Calu3 (cell line): Measurements from ENCODE around the gene MACF1. TPM values are rescaled to one million over a fixed set of nuclear protein-coding genes. Genes with fewer than 3 reads are reported as not detected.
A peak's percentile ranks its signal among the peaks of the same experiment; 100 is the strongest.

Experiments
- BruUV-seq: library from RNA; stranded (reverse); fragments of 400-500 nt; replicated peaks from 2 replicates; lab custom pipeline; 2021; lab: Mats Ljungman, UMichigan
- CTCF ChIA-PET: fragments of 300-600 bp; sonication (Branson Sonifier 250); formaldehyde crosslinking; loops from one replicate; lab custom pipeline; 2022; ENCODE audit warnings: antibody characterized with exemption; lab: Charles Lee
- DNase-seq: peaks from one replicate; pipeline ENCODE4 v3.0.0; 2022
- H3K27ac Mint-ChIP-seq: one replicate; pipeline ENCODE4 v1.8.0; 2022; ENCODE audit warnings: mixed read lengths; ENCODE audit not compliant: unreplicated experiment
- H3K27me3 Mint-ChIP-seq: one replicate; pipeline ENCODE4 v1.8.0; 2022; ENCODE audit warnings: mixed read lengths; ENCODE audit not compliant: unreplicated experiment
- H3K36me3 Mint-ChIP-seq: one replicate; pipeline ENCODE4 v1.8.0; 2022; ENCODE audit warnings: mild to moderate bottlenecking, moderate library complexity, mixed read lengths; ENCODE audit not compliant: insufficient read depth, unreplicated experiment
- H3K4me1 Mint-ChIP-seq: one replicate; pipeline ENCODE4 v1.8.0; 2022; ENCODE audit warnings: mild to moderate bottlenecking, low read depth, mixed read lengths; ENCODE audit not compliant: unreplicated experiment
- H3K4me3 Mint-ChIP-seq: one replicate; pipeline ENCODE4 v1.8.0; 2022; ENCODE audit warnings: mild to moderate bottlenecking, low read depth, moderate library complexity, mixed read lengths; ENCODE audit not compliant: unreplicated experiment
- H3K9me3 Mint-ChIP-seq: one replicate; pipeline ENCODE4 v1.8.0; 2022; ENCODE audit warnings: low read depth, mixed read lengths; ENCODE audit not compliant: unreplicated experiment
- CTCF ChIP-seq: fragments of 200-600 bp; IDR thresholded peaks from one replicate; pipeline ENCODE4 v1.8.0; 2022; ENCODE audit warnings: antibody characterized with exemption; ENCODE audit not compliant: unreplicated experiment
- intact Hi-C: fragments of 100-400 bp; cut with micrococcal nuclease; formaldehyde crosslinking; loops from one replicate; pipeline ENCODE4 v1.10.0; 2022; ENCODE audit not compliant: unreplicated experiment
- total RNA-seq: library from RNA; stranded (reverse); gene quantifications from 2 replicates; pipeline ENCODE4 v1.2.3, GENCODE V29; 2022

Gene MACF1
- total RNA-seq, 1 experiment from 2014 or later = 705 TPM

GRCh38 chr1:39427912-39428311, 223.4 kb downstream of the MACF1 start:
- H3K4me3 Mint-ChIP-seq = no peak overlapping the region
- no peaks in the 10 kb centered on the region for H3K9me3 Mint-ChIP-seq
- DNase-seq = no peak
- no peak overlapping the region for H3K27ac Mint-ChIP-seq
- no peak for TF ChIP-seq CTCF
- peaks cover 98% of the 10 kb centered on the region for H3K36me3 Mint-ChIP-seq
- no peaks in the 10 kb centered on the region for H3K27me3 Mint-ChIP-seq
- intact Hi-C loops = no loop called here
- TSS peak; percentile 4 for BruUV-seq
- peaks cover 65% of the 10 kb centered on the region for H3K4me1 Mint-ChIP-seq
- CTCF ChIA-PET = no interaction called here

GRCh38 chr1:39431927-39432326, 227.4 kb downstream of the MACF1 start:
- intact Hi-C loops = no loop called here
- no peak for DNase-seq
- no peaks in the 10 kb centered on the region for H3K27me3 Mint-ChIP-seq
- peaks cover 97% of the 10 kb centered on the region for H3K36me3 Mint-ChIP-seq
- TF ChIP-seq CTCF = no peak
- CTCF ChIA-PET = no interaction called here
- peak overlapping the region; percentile 21 for H3K4me3 Mint-ChIP-seq
- peak overlapping the region; percentile 47 for H3K27ac Mint-ChIP-seq
- no peaks in the 10 kb centered on the region for H3K9me3 Mint-ChIP-seq
- no TSS peak for BruUV-seq
- H3K4me1 Mint-ChIP-seq = peaks cover 61% of the 10 kb centered on the region

- no TSS peak for BruUV-seq
- intact Hi-C loops = no loop called here
- H3K36me3 Mint-ChIP-seq = peaks cover 97% of the 10 kb centered on the region
- peak overlapping the region; percentile 18 for H3K4me3 Mint-ChIP-seq
- no peaks in the 10 kb centered on the region for H3K27me3 Mint-ChIP-seq
- DNase-seq = no peak
- CTCF ChIA-PET = interaction anchor here (0.6 to 3.1 kb wide), 5 partner anchors 8 to 247 kb away, joined by 3 to 10 read pairs (median 8); no protein-coding TSS in a partner anchor
- H3K9me3 Mint-ChIP-seq = no peaks in the 10 kb centered on the region
- H3K27ac Mint-ChIP-seq = peak overlapping the region; percentile 76
- peaks cover 53% of the 10 kb centered on the region for H3K4me1 Mint-ChIP-seq
- no peak for TF ChIP-seq CTCF
Observed at GRCh38 chr1:39434797-39435395, 230.4 kb downstream of the MACF1 start.

GRCh38 chr1:39435597-39435996, 231.1 kb downstream of the MACF1 start:
- DNase-seq = no peak
- intact Hi-C loops = no loop called here
- BruUV-seq = TSS peak; percentile 5
- Mint-ChIP-seq H3K4me1 (peaks cover 46% of the 10 kb centered on the region), H3K9me3 (no peaks in the 10 kb centered on the region), H3K27ac (peak overlapping the region; percentile 76), H3K27me3 (no peaks in the 10 kb centered on the region), H3K36me3 (peaks cover 97% of the 10 kb centered on the region), H3K4me3 (peak overlapping the region; percentile 18)
- no peak for TF ChIP-seq CTCF
- CTCF ChIA-PET = interaction anchor here (0.6 to 3.1 kb wide), 2 partner anchors 24 to 247 kb away, joined by 3 to 10 read pairs; no protein-coding TSS in a partner anchor
